AG10803 (cell line): ENCODE data around the gene SNX25.
A peak's percentile ranks its signal among the peaks of the same experiment; 100 is the strongest.

Experiments
- DNase-seq: peaks from one replicate; pipeline ENCODE4 v3.0.0; 2010; ENCODE audit warnings: low read depth
- H3K4me3 ChIP-seq: 2 replicates; pipeline ENCODE4 v1.5.1; 2011; ENCODE audit warnings: mild to moderate bottlenecking, low read length, control low read depth
- TF ChIP-seq, protein P1 (sequence below): conservative IDR thresholded peaks from 2 replicates; pipeline ENCODE4 v1.5.1; 2011; ENCODE audit warnings: mild to moderate bottlenecking, low read length, control low read depth, inconsistent platforms

The SNX25 gene

DNA sequence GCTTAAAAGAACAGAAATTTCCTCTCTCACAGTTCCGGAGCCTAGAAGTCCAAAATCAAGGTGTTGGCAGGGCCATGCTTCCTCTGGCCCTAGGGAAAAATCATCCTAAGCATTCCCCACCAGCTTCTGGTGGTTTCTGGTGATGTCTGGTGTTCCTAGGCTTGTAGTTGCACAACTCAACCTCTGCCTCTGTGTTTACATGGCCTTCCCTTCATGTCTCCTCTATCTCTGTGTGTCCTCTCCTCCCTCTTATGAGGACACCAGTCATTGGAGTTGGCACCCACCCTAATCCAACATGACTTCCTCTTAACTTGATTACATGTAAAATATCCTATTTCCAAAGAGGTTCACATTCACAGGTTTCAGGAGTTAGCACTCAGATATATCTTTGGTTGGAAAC, 170.9 kb downstream of the SNX25 start:
- H3K4me3 ChIP-seq = no peak overlapping the region
- TF ChIP-seq, protein P1, sequence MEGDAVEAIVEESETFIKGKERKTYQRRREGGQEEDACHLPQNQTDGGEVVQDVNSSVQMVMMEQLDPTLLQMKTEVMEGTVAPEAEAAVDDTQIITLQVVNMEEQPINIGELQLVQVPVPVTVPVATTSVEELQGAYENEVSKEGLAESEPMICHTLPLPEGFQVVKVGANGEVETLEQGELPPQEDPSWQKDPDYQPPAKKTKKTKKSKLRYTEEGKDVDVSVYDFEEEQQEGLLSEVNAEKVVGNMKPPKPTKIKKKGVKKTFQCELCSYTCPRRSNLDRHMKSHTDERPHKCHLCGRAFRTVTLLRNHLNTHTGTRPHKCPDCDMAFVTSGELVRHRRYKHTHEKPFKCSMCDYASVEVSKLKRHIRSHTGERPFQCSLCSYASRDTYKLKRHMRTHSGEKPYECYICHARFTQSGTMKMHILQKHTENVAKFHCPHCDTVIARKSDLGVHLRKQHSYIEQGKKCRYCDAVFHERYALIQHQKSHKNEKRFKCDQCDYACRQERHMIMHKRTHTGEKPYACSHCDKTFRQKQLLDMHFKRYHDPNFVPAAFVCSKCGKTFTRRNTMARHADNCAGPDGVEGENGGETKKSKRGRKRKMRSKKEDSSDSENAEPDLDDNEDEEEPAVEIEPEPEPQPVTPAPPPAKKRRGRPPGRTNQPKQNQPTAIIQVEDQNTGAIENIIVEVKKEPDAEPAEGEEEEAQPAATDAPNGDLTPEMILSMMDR = no peak
- DNase-seq = no peak

GRCh38 chr4:185381288-185382196, 172.1 kb downstream of the SNX25 start:
- peak; percentile 25 for DNase-seq
- no peak overlapping the region for H3K4me3 ChIP-seq
- TF ChIP-seq, protein P1 = no peak

GRCh38 chr4:185382754-185383153, 173.4 kb downstream of the SNX25 start:
- no peak overlapping the region for H3K4me3 ChIP-seq
- TF ChIP-seq, protein P1 = no peak
- no peak for DNase-seq

DNA sequence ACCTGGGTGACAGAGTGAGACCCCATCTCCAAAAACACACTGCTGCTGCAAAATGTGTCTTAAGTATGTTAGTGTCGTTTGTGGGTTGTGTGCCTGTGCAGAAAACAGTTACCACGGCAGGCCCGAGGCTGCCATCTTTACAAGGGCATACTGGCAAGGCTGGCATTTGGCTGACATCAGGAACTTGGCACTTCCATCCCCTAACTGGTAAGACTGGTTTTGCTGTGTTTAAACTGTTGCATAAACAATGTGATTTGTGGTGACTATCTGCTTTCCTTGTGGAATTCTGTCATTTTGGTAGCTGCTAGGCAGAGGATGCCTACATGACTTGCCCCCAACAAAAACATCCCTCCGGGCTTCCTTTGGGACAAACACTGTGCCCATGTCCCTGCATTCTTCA, 174.1 kb downstream of the SNX25 start:
- H3K4me3 ChIP-seq = no peak overlapping the region
- TF ChIP-seq, protein P1 = no peak
- no peak for DNase-seq

DNA sequence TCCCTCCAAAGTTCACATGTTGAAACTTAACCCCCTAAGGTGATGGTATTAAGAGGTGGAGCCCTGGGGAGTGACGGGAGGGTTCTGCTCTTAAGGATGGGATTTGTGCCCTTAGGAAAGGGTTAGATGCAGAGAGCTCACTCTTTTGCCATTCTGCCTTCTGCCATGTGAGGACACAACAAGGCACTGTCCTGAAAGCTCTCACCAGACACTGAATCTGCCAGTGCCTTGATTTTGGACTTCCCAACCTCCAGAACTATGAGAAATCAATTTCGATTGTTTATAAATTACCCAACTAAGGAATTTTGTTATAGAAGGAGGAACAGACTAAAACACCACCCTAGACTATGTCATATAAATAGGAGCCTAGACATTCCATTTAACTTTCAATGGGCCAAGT, 174.7 kb downstream of the SNX25 start:
- DNase-seq = no peak
- TF ChIP-seq, protein P1 = no peak
- no peak overlapping the region for H3K4me3 ChIP-seq

DNA sequence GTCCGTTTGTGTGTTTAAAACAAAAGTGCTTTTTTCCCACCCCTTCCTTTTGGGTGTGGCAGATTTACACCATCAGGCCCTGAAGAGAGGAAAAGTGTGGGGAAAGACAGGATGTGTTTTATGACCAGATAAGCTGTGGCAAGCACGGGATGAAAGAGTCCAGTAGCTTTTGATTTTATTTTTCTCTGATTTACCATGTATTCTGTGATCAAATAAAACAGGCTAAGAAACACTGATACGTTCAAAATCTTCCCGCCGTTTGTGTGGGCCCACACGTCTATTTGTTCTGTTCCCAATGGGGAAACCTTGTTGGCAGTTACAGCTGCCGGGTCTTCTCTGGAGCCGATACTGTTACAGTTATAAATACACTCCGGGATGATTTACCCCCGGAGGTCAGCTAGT, 175.5 kb downstream of the SNX25 start:
- no peak overlapping the region for H3K4me3 ChIP-seq
- TF ChIP-seq, protein P1 = no peak
- DNase-seq = peak; percentile 5

GRCh38 chr4:185387957-185388356, 178.6 kb downstream of the SNX25 start:
- TF ChIP-seq, protein P1 = no peak
- no peak overlapping the region for H3K4me3 ChIP-seq
- DNase-seq = no peak
